Vagina (tissue), 2 donors: ENCODE measurements around the gene PABPC3.

ENCODE experiments used
- CTCF ChIP-seq, 3 experiments: fragments of 450-650 bp in 2 of 3; fragments of 200-600 bp in 1 of 3; sonication (generic) in 1 of 3; IDR thresholded peaks; one replicate each; pipeline ENCODE4 v1.5.1; 2017 to 2019; ENCODE audit warnings: antibody characterized with exemption in 3 of 3, mild to moderate bottlenecking in 2 of 3, moderate library complexity in 2 of 3
- POLR2A ChIP-seq, 2 donors: fragments of 450-650 bp; IDR thresholded peaks; one replicate each; pipeline ENCODE4 v1.6.1; 2017; ENCODE audit warnings: antibody characterized with exemption in 2 of 2, mild to moderate bottlenecking in 2 of 2, moderate library complexity in 2 of 2

- TF ChIP-seq CTCF (IDR thresholded peaks at IDR 0.05) (no peak), POLR2A (IDR thresholded peaks at IDR 0.05) (no peak)
Observed at GRCh38 chr13:25051065-25051464, 44.9 kb upstream of the PABPC3 start.
